Measurements from ENCODE around the gene PPP2R2B.

The PPP2R2B gene

DNA sequence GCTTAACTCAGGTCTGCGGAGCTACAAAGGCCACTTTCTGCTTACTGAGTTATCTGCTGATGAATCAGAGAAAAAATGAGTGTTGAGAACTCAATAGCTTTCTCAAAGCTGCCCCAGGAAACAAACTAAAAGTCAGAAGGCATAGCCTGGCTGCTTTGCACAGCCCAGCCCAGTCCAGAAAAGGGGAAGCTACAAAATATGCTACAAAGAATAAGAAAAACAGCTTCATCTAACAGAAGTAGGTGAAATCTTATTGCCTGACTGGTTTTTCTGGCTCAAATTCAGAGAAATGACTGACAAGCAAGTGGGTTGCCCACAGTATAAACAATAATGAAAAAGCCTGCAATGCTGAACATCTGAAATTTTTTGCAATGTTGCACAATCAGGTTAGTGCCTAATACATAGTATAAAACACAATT, 156.2 kb downstream of the PPP2R2B start:
- TF ChIP-seq, protein P1, sequence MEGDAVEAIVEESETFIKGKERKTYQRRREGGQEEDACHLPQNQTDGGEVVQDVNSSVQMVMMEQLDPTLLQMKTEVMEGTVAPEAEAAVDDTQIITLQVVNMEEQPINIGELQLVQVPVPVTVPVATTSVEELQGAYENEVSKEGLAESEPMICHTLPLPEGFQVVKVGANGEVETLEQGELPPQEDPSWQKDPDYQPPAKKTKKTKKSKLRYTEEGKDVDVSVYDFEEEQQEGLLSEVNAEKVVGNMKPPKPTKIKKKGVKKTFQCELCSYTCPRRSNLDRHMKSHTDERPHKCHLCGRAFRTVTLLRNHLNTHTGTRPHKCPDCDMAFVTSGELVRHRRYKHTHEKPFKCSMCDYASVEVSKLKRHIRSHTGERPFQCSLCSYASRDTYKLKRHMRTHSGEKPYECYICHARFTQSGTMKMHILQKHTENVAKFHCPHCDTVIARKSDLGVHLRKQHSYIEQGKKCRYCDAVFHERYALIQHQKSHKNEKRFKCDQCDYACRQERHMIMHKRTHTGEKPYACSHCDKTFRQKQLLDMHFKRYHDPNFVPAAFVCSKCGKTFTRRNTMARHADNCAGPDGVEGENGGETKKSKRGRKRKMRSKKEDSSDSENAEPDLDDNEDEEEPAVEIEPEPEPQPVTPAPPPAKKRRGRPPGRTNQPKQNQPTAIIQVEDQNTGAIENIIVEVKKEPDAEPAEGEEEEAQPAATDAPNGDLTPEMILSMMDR (IDR thresholded peaks at IDR 0.05): no peak
- no peaks in the 10 kb centered on the region for H3K4me1 ChIP-seq (ENCODE audit: control insufficient read depth in 1 of 2, insufficient read depth in 1 of 2, low read depth in 1 of 2, low read length in 1 of 2)
- H3K36me3 ChIP-seq: no peaks in the 10 kb centered on the region

DNA sequence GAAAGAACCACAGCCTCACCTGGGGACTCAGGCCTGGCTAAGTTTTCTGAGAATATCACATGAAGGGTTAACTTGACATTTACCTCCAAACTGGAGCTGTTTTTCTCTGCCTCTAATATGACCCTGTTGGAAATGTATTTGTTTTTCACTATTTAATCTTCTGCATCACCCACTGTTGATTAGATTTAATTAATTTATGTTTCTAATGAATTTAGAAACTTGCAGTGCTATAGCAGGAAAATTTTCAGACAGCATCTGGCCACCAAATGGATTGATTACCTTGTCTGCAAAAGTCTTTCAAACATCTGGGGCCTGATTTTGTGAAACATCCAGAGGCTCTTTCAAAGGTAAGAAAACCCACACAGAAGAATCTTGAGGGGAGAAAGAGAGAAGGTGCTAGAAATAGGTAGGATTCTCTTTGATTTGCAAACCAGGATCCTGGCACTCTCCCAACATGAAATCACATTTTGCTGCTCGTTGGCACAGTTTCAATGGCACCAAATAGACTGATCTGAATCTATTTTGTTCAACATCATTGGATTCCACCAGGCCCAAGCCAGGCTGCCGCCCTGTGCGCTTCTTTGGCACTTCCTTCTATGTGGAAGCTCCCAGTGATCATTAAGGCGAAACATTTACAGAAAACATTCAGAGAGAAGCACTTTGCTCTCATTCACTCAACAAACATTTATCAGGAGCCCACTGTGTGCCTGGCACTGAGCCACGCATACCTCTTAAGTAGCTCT, 157.3 kb downstream of the PPP2R2B start:
- no peak overlapping the region for H3K27ac ChIP-seq
- H3K9me3 ChIP-seq: no peaks in the 10 kb centered on the region
- H3K4me3 ChIP-seq (ENCODE audit: low read depth in 1 of 2, low read length in 1 of 2): no peak overlapping the region
- no peaks in the 10 kb centered on the region for H3K4me1 ChIP-seq (ENCODE audit: control insufficient read depth in 1 of 2, insufficient read depth in 1 of 2, low read depth in 1 of 2, low read length in 1 of 2)
- TF ChIP-seq, protein P1 (IDR thresholded peaks at IDR 0.05): no peak
- H3K27me3 ChIP-seq: no peaks in the 10 kb centered on the region
- H3K36me3 ChIP-seq: no peaks in the 10 kb centered on the region

More for the DNA sequence above, 156.2 kb downstream of the PPP2R2B start:
- no peak overlapping the region for H3K4me3 ChIP-seq (ENCODE audit: low read depth in 1 of 2, low read length in 1 of 2)
- no peaks in the 10 kb centered on the region for H3K9me3 ChIP-seq
- H3K27me3 ChIP-seq: no peaks in the 10 kb centered on the region
- no peak overlapping the region for H3K27ac ChIP-seq

DNA sequence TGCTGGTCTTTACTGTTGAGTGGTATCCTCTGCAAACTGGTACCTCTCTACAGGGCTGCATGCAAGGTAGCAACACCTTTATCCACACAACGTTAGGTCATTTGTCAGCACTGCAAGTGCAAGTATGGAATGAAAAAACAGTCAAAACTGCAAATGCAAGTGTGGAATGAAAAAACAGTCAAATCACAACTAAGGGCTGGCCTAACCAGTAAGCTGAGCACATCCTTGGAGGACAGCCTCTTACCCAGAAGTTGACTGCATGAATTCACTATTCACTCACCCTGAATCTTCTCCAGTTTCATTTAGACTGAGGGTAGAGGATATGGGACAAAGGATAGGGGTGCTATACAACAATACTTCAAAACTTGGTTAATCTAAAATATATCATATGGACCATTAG, 158.4 kb downstream of the PPP2R2B start:
- Histone ChIP-seq H3K36me3 (no peaks in the 10 kb centered on the region), H3K27ac (no peak overlapping the region), H3K27me3 (no peaks in the 10 kb centered on the region), H3K9me3 (no peaks in the 10 kb centered on the region), H3K4me1 (ENCODE audit: control insufficient read depth in 1 of 2, insufficient read depth in 1 of 2, low read depth in 1 of 2, low read length in 1 of 2) (no peaks in the 10 kb centered on the region), H3K4me3 (ENCODE audit: low read depth in 1 of 2, low read length in 1 of 2) (no peak overlapping the region)
- TF ChIP-seq, protein P1 (IDR thresholded peaks at IDR 0.05): no peak

DNA sequence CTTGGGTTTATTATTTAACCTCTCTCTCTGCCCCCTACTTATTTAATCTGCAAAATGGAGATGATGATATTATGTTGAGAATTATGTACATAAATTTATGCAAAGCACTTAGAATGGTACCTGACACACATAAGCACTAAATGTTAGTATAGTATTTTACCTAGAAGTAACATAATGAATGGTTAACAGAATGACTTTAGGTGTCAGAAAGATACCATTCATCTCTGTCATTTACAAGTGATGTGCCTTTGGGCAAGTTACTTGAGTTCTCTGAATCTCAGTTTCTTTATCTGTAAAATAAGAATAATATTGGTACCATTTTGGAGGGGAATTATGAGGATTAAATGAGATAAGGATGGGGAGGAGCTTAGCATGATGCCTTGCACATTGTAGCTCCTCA, 159.4 kb downstream of the PPP2R2B start:
- Histone ChIP-seq H3K36me3 (no peaks in the 10 kb centered on the region), H3K4me1 (ENCODE audit: control insufficient read depth in 1 of 2, insufficient read depth in 1 of 2, low read depth in 1 of 2, low read length in 1 of 2) (no peaks in the 10 kb centered on the region), H3K9me3 (no peaks in the 10 kb centered on the region), H3K4me3 (ENCODE audit: low read depth in 1 of 2, low read length in 1 of 2) (no peak overlapping the region), H3K27ac (no peak overlapping the region), H3K27me3 (no peaks in the 10 kb centered on the region)
- TF ChIP-seq, protein P1 (IDR thresholded peaks at IDR 0.05): no peak

GRCh38 chr5:146718609-146719008, 159.9 kb downstream of the PPP2R2B start:
- Histone ChIP-seq H3K4me3 (ENCODE audit: low read depth in 1 of 2, low read length in 1 of 2) (no peak overlapping the region), H3K36me3 (no peaks in the 10 kb centered on the region), H3K27me3 (no peaks in the 10 kb centered on the region), H3K27ac (no peak overlapping the region), H3K9me3 (no peaks in the 10 kb centered on the region), H3K4me1 (ENCODE audit: control insufficient read depth in 1 of 2, insufficient read depth in 1 of 2, low read depth in 1 of 2, low read length in 1 of 2) (no peaks in the 10 kb centered on the region)
- TF ChIP-seq, protein P1 (IDR thresholded peaks at IDR 0.05): no peak

Data from neutrophil (primary cell).